Left hindlimb (tissue), 1 donor: ENCODE measurements around the gene NLE1.
"Not testable (repeated sequence)": the region's sequence is repeated elsewhere in the genome, so short reads cannot be mapped to it uniquely, and the experiment has no call there.

Source experiments
- DNase-seq: peaks from one replicate; pipeline ENCODE4 v3.0.0-alpha.2; 2018

Gene NLE1

DNA sequence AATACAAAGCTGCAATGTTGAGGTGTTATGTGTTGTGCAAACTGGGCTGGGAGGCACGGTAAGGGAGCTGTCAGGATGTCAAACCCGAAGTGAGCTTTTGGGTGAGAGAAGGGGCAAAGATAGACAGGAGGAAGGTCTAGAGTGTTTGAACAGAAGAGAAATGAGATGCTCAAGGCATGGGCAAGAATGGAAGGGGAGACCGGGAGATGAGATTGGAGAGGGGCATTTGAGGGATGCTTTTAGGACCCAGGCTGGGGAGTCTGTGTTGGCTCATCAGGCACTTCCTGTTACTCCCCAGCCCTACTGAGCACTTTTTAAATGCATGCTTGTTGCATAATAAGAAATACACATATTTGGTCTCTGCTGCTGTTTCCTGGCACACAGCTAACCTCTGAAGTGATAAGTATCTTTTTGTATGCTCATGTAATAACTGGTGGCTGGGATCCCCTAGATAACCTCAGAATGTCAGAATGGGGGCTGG lies 19.2 kb upstream of the NLE1 start:
- DNase-seq, result no peak

DNA sequence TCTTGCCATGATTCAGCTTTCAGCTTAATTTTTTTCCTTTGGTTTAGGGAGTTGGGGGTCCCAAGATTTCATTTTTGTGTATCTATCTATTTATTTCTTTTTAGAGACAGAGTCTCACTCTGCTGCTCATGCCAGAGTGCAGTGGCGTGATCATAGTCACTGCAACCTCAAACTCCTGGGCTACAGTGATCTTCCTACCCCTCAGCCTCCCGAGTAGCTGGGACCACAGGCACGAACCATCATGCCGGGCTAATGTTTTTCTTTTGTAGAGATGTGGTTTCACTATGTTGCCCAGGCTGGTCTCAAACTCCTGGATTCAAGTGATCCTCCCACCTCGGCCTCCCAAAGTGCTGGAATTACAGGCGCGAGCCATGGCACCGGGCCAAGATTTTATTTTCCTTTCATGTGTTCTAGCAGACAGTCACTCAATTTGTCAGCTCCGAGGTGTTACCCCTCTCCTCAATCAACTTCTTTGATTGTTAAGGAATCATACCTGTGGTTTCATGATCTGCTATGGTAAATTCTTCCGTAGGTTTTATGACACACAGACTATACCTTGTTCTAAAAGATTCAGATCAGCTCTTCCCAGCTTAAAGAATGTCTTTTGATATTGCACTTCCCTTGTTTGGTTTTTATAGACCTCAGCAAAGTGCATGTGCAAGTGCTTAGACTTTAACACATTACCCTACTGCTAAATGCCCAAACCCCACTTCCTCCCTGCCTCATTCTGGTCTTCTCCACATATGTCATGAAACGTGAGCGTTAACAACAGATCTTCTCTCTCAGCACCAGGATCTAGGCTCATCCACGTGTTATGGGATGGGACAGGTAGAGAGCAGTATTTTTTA lies 18.5 kb upstream of the NLE1 start:
- no peak for DNase-seq

DNA sequence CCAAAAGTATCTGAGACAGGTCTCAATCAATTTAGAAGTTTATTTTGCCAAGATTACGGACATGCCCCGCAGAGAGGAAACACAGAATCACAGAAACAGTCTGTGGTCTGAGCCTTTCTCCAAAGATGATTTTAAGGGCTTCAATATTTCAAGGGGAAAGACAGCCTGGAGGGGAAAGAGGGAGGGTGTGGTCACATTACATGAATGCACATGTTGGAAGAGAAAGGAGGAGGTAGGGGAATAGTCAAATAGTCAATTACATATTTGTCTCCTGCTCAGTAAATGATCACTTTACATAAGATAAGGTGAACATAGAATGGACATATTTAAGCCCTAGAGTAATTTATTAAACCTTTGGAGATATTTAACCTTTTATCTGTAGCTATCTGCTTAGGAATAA lies 17.8 kb upstream of the NLE1 start:
- DNase-seq, result no peak

DNA sequence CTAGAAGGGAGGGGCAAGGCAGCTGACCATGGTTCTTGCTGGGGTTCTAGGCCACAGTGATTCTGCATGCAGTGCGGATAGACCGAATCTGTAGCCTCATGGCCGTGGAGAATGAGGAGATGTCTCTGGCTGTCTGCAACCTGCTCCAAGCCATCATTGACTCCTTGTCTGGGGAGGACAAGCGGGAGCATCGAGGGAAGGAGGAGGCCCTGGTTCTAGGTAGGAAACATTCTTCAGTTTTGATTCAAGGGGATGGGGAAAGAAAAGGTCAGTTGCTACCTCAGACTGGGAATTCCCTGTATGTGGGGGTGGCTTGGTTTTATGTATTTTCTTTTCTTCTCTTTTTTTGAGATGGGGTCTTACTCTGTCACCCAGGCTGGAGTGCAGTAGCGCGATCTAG lies 13.1 kb upstream of the NLE1 start:
- DNase-seq, result no peak

DNA sequence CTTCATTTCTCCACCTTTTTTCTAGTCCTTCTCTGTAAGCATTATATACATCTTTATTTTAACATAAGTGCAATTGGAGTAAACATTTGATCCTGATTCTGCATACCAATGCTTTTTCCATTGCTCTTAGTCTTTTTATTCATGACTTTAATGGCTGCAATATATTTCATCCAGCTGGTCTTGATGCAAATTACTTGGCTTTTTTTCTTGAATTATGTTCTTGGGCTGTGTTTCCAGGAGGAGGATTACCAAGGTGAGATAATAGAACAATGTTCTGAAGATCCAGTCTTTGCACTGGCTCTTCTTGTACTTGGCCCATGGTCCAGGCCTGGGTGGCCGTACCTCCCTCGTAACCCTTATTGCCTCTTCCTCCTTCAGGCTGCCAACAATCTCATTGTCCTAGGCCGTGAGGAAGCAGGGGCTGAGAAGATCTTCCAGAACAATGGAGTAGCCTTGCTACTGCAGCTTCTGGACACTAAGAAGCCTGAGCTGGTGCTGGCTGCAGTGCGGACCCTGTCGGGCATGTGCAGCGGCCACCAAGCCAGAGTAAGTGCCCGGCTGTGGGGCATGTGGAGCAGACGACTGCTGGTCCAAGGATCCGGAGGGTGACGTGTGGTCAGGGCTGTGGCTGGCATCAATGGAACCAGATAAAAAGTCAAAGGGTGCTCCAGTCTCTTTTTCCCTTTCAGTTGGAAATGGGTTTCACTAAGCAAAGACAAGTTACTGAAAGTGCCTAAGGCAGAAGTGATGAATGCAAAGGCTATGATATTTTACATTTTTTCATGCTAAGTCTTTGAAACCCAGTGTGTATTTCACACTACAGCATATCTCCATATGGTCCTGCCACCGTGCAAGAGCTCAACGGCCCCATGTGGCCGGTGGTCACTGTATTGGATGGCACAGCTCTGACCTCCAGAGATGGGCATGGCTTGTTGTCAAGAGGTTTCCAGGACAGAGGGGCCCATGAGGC lies 12.4 kb upstream of the NLE1 start:
- DNase-seq, result no peak

DNA sequence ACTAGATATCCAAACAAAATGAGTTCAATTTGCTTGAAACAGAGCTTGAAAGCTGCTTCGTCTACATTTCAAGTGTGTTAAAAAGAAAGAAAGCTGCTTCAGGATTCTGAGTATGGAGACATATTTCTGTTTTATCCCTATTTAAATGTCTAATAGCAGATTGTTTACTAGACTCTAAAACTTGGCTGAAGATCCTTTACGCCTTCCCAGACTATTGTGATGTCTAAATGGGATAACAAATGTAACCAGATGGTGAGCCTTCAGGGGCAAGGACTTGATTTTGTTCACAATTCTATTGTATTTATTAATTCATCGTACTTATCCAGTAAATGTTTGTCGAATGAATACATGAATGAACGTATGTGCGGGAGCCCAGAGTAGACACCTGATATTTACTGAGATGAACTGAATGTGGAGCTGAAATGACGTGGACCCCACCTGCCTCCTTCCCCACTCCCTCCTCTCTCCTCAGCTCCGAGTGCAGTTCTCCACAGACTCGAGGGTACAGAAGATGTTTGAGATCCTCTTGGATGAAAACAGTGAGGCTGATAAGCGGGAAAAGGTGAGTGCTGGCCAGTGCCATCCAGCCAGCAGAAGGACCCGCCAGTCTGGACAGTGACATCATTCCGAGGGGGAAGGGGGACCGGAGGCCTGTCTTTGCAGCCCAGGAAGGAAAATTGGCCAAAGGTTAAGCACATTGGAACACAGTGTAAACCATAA lies 10.5 kb upstream of the NLE1 start:
- no peak for DNase-seq

DNA sequence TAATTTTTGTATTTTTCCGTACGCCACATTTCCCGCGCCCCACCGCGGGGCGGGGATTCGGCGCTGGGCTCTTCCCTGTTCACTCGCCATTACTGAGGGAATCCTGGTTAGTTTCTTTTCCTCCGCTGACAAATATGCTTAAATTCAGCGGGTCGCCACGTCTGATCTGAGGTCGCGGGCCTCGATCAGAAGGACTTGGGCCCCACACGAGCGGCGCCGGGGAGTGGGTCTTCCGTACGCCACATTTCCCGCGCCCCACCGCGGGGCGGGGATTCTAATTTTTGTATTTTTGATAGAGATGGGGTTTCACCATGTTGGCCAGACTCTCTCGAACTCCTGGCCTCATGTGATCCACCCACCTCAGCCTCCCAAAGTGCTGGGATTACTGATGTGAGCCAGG lies 9.0 kb upstream of the NLE1 start:
- DNase-seq, result not testable (repeated sequence)

DNA sequence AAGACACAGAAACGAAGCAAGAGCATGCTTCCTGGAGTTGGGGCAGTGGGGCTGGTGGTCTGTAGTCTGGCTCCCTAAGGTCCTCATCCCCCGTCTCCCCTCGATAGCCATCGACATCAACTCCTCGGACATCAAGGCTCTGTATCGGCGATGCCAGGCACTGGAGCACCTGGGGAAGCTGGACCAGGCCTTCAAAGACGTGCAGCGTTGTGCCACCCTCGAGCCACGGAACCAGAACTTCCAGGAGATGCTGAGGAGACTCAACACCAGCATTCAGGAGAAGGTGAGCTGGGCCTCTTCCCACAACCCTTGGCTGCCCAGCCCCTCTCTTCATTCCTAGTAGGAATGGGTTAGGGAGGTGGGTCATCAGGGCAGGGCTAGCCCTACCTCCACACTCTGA lies 7.8 kb upstream of the NLE1 start:
- no peak for DNase-seq

DNA sequence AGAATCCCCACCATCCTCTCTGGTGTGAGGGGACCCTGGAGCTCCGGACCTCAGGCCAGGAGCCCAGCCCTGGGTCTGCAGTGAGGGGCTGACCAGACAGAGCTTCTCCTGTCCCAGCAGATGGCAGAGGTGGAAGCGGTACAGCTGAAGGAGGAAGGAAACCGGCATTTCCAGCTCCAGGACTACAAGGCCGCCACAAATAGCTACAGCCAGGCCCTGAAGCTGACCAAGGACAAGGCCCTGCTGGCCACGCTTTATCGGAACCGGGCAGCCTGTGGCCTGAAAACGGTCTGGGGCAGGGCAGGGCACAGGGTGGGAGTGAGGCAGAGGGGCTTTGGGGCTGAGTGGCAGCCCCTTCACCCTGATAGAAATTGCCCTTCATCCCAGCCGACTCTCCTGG lies 6.0 kb upstream of the NLE1 start:
- no peak for DNase-seq

DNA sequence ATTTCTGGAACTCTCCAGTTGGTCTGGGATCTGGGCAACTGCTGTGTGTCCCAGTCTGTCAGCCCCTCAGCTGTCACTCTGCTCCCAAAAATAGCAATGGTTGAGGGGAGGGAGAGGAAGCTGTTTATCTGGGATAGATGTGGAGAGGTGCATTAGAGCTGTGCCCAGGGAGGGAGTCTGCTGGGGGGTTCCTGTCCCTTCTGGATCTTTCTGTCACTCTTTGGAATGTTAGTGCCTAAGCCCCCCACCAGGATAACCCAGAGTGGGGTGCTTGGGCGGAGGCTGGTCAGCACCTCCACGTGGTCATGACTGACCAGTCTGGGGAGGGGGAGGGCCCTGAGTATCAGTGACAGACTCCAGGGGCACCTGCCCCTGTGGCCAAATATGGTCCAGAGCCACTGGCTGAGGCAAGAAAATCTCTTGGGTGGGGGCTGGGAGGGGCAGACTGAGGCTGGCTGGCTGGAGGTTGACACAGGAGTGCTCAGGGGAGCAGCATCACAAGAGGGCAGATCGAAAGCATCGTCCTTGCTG lies 5.3 kb upstream of the NLE1 start, which contains the start of gene UNC45B:
Gene UNC45B, plus strand, starts transcription at position 443 of the 531 bp plus-strand sequence. CDS start 447 bp downstream, outside the sequence.
- DNase-seq, result no peak

DNA sequence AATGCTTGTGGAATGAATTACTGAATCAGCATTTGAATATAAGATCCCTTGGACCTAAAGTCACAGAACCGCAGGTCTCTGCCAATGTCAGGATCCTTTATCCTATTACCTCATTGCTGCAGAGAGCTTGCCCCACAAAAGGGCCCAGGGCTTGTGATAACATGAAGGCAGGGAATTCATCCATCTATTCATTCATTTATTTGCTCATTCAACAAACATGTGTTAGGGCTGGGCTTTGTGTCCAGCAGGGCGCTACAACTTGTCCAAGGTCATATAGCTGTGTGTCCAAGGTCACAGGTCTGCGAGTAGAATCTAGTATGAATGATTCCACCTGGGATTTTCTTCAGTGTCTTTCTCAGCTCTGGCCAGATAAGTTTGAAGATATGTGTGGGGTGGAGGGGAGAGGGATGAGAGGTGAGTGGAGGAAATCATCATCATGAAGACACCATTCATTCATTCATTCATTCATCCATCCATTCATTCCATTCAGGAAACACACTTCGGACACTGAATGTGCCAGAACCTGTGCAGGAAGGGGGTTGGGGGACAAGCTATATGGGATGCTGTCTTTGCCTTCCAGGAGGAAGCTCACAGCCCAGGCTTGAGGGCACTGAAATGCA lies 4.2 kb upstream of the NLE1 start:
- no peak for DNase-seq

DNA sequence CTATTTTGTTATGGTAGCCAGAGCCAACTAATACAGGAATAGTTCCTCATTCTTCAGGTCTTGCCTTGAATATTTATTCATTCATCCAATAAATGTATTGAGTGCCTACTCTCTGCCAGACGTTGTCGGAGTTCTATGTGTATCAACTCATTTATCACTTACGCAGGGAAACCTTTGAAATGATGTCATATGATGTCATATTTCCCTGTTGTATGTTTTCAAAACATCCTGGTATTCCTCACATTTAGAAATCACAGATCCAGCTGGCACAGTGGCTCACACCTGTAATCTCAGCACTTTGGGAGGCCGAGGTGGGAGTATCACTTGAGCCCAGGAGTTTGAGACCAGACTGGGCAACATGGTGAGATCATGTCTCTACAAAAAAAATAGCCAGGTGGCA lies 2.7 kb upstream of the NLE1 start:
- no peak for DNase-seq

DNA sequence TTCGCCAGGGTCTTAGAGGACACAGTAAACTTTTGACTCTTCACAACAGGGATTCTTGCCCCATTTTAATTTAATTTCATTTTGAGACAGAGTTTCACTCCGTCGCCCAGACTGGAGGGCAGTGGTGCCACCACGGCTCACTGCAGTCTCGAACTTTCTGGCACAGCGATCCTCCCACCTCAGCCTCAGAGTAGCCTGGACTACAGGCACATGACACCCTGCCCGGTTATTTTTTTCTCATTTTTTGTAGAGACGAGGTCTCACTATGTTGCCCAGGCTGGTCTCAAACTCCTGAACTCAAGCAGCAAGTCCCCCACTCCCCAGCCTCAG lies 329 bp upstream of the NLE1 start:
- no peak for DNase-seq

DNA sequence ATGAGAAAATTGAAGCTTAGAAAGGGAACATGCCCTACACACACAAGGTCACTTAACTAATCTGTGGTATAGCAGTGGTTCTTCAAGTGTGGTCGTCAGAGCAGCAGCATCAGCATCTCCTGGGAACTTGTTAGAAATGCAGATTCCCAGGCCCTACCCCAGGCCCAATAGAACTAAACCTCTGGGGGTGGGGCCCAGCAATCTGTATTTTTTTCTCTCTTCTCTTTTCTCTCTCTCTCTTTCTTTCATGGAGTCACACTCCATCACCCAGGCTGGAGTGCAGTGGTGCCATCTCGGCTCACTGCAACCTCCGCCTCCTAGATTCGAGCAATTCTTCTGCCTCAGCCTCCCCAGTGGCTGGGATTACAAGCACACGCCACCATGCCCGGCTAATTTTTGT lies 3.9 kb downstream of the NLE1 start:
- no peak for DNase-seq

DNA sequence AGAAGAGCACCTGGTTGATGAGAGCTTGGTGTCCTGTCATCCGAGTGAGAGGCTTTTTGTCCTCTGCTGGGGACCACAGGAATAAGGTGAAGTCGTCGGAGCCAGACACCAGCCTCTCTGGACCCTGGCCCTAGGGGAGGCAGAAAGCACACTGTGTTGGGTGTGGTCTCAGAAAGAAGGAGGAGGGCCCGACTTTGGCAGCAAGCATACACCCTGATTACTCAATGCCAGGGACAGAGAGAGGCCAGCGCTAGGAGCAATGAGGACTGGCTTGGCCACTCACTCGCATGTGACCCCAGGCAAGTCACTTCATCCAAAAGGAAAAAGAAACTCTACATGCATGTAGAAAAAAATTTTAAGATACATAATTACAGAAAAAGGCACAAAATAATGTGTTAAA lies 6.8 kb downstream of the NLE1 start:
- no peak for DNase-seq

DNA sequence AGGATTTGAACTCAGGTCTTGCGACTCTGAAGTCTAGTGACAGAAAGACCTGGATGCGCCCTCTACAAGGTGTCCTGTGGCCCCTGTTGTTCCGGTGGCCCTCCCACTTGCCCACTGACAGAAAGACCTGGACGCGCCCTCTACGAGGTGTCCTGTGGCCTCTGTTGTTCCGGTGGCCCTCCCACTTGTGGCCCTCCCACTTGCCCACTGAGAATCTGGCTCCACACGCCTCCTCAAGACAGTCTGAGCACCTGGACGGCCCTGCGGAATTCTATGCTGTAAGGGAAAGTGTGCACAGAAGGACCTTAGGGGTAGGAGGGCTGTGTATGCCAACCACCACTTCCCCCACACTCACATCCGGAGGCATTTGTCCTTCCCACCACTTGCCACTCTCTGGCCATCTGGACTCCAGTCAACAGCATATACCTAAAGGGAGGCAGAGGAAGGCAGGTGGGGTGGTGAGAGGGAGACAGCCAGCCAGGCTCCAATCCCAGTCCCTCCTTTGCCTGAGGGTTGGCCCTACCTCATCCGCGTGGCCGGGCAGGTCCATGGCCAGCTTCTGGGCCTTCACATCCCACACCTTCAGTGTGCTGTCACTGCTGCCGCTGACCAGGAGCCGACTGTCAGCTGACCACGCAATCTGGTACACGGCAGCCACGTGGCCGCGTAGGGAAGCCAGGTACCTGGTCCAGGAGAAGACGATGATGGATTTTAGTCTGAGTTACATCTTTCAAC lies 9.1 kb downstream of the NLE1 start:
- no peak for DNase-seq

DNA sequence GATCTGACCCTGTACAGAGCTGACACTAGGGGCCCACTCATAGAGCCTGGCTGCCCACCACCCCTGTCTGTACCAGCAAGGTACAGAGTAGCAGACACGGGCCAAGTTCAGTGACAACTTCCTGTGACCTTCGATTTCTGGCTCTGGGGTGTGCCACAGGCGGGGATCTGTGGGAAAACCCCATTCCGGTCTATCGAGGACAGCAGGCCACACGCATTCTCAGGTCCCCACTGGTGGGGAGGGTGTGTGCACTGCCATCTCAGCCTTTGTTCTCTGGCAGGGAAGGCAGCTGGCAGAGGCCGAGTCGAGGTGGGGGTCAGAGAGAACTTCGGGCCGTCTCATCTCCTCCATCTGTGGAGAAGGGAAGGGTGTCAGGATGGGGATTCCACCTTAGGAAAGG lies 10.0 kb downstream of the NLE1 start:
- no peak for DNase-seq

DNA sequence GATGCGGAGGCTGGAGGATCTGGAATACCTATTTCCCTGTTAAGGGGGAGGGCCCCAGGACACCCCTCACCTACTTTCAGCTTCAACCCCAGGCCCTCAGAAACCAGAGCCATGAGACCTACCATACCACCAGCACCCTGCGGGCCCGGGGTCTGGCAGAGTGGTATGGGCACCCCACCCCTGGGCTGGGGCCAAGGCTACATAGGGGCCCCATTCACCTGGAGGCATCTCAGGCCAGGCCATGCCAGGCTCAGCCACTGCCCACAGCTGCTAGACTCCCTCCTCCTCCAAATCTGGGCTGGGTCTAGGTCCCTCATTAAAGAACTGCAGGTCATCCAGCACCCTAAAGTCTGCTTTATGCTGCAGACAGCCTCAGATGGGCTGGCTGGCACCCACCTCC lies 11.7 kb downstream of the NLE1 start:
- no peak for DNase-seq

DNA sequence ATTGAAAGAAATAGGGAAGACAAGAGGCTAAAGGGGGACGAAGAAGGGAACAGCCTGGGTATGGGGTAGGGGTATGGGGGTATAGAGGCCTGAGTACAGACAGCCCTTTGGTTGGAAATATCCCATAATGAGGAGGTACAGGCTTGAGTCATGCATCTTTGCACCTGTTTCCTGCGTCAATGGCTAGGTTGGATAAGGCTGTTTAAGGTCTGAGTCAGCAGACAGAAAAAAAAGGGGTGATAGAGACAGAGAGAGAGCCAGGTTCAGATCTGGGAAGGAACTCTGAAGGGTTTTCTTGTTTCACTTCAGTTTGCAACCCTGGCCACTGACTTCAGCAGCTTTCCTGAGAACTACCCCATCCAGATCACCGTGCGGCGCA lies 12.1 kb downstream of the NLE1 start:
- DNase-seq, result no peak

DNA sequence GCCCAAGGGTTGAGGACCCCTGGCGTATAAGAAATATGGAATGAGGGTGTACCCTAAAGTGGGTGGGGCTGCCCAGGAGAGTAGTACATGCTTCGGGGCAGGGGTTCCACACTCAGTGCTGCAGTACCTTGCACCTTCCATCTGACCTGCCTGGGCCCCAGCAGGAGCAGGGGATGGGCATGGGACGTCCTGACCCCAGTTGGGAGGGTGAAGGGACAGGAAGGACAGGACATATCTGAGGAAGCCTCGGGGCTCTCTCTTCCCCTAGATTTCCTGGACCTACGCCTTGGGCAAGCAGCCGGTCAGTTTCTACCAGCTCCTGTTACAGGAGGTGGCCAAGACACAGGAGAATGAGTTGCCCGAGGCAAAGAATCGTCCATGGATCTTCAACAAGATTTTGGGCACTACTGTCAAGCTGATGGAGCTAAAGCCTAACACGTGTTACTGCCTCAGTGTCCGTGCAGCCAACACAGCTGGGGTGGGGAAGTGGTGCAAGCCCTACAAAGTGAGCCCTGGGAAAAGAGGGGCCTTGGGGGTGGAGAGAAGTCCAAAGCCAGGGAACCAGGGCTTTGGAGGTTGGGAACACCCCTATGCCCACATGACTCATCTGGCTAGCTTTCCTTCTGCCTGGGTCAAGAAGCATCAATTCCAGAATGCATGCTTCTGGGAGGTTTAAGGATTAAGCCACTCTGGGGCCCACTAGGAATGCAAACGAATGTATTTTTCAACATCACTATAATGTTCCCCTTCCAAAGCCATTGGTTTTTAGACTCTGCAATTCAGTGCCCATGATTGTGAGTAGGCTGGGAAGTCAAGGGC lies 12.7 kb downstream of the NLE1 start:
- no peak for DNase-seq
